HG02763 (cell line): ENCODE results near the gene DLX6.
A peak's percentile ranks its signal among the peaks of the same experiment; 100 is the strongest.
"Not testable (repeated sequence)": the region's sequence is repeated elsewhere in the genome, so short reads cannot be mapped to it uniquely, and the experiment has no call there.

ENCODE experiments used
- ATAC-seq: cut with Tn5 transposase; IDR thresholded peaks from one replicate; pipeline ENCODE4 v1.9.1; 2021; ENCODE audit warnings: mild to moderate bottlenecking, moderate library complexity; ENCODE audit not compliant: unreplicated experiment

DLX6 gene

DNA sequence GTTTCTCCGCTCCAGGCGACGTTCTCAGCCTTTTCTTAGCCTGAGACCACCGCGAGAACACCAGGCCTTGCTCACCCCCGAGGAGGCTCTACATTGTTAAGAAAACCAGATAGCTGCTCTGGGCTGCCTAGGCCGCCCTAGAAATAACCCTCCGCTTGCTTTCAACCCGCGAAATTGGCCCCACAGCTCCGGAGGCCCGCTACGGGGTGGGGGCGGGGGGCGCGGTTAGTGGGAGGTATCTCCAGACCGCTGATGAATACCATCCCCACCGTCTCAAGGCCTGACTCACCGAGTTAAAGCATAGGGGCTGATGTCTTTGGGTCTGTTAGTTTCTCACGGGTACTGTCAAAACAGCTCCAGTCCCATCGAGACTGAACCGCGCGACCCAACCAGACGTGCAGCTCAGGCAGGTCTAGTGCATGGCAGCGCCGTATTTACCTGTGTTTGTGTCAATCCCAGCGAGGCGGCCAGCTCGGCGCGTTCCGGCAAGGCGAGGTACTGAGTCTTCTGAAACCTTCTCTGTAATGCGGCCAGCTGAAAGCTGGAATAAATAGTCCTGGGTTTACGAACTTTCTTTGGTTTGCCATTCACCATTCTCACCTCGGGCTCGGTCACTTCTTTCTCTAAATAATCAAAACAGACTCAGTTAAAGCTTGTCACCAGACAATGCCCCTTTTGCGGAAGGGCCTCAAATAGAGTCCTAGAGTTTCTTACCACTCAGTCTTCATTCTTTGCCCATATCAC lies 16.6 kb downstream of the DLX6 start:
- no peak for ATAC-seq

GRCh38 chr7:97022491-97023306 lies 17.3 kb downstream of the DLX6 start:
- ATAC-seq = no peak

GRCh38 chr7:97024209-97025129 lies 19.1 kb downstream of the DLX6 start, which contains the start of gene DLX5:
Gene DLX5 (minus strand): TSS chr7:97024831. CDS start chr7:97024623, 208 bp downstream.
- no peak for ATAC-seq

DNA sequence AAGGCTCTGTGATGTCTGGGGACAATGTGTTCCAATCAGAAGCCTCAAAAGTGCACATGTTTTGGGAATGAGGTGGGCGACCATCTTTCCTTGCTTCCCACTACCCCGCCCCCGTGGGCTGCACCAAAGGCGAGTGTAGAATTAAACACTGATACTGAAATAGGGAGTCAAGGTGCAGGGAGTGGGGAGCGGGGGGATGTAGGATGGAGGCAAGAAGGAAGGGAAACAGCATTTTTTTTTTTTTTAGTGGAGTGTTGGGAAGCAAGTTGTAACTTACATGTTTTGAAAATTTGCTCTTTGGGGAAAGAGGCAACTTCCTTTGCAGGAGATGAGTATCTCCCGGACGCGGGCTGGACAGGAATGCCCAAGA lies 19.8 kb downstream of the DLX6 start:
- no peak for ATAC-seq

GRCh38 chr7:97025983-97026714 lies 20.8 kb downstream of the DLX6 start:
- ATAC-seq = no peak

DNA sequence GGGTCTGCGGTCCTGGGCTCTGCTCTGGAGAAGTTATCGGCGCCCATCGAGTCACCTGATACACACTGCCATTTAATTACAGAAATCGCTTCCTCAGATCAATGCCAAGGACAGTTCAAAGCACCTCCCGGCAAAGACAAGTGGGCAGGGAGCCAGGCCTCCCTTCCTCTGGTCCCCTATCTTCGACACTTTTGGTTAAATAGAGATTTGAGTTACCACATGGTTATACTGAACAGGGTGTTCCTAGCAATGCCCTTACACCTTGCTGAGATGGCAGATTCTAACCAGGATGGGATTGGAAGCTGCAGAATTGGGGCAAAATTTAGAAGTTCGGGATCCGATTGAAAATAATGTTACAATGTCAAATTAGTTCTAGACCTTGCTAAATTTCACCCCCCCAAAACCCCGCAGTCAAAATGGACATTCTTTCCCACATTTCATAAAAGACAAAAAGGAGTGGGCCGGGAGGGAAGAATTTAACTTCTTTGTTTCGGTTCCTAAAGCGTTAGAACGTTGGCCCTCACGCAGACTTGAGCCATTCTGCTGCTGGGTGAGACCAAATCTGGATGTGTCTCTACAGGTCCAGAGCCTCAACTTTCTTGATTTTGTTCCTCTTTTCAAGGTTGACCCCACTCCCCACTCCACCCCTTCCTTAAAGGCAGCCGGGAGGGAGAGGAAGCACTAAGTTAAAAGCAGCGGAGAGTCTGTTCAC lies 21.5 kb downstream of the DLX6 start:
- no peak for ATAC-seq

GRCh38 chr7:97027427-97028234 lies 22.3 kb downstream of the DLX6 start:
- peak; percentile 85 for ATAC-seq

GRCh38 chr7:97034213-97034852 lies 29.0 kb downstream of the DLX6 start:
- not testable (repeated sequence) for ATAC-seq

DNA sequence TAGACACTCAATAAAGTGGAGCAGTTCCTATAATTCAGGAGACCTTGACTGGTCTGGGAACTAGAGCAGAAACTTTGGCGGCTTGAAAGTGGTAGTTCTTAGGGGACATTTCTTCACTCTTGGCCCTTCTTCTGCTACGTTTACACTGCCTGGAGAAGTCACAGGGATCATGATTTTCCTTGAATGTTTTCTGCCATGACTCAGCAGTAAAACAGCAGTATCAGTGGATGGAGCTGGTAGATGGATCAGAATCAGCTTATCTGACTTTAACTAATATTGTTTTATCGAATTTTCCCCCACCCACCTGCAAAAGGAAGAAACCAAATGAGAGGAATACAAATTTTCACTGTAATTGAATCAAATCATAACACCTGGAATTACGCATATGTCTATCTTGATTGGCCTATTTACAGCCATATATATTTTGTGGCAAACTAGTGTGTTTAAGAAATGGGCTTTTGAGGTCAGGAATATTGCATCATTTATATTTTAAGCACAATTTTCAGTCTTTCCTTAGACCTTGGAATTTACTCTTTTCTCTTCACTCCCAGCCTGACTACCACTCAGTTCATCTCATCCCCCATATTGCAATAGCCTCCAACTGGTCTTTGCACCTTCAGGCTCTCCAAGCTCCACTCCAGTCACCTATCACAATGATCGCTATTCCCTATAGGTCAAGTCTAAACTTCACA lies 34.2 kb downstream of the DLX6 start:
- no peak for ATAC-seq

DNA sequence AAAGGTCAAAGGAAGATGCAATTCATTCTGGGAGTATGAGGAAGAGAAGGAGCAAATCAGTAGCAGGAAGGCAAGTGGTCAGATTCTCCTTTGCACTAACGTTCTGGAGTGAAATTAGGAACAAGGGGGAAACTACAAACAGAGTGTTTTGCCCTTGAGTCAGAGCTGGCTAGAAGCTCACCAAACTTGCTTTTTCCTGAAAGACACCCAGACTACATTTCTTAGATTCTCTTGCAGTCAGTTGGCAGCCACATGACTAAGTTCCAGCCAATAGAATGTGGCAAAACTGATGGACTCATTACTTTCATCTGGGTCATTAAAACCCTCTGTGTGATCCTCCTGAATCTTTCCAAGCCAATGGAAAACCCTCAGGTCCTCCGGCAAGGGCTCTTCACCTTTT lies 37.9 kb downstream of the DLX6 start:
- no peak for ATAC-seq
